Hepatocyte (in vitro differentiated cells): Measurements from ENCODE around the gene LRFN4. TPM values are rescaled to one million over a fixed set of nuclear protein-coding genes. Genes with fewer than 3 reads are reported as not detected.
A peak's percentile ranks its signal among the peaks of the same experiment; 100 is the strongest.

Source experiments
- DNase-seq: peaks from one replicate; pipeline ENCODE4 v3.0.0-alpha.2; 2016; ENCODE audit warnings: low spot score
- H2AFZ ChIP-seq: fragments of 200-600 bp; sonication (generic); 2 replicates; pipeline ENCODE4 v1.6.0; 2016; ENCODE audit warnings: antibody characterized with exemption, mild to moderate bottlenecking
- H3K27ac ChIP-seq: fragments of 200-600 bp; sonication (generic); 2 replicates; pipeline ENCODE4 v1.5.1; 2016; ENCODE audit warnings: mild to moderate bottlenecking
- H3K27me3 ChIP-seq: fragments of 200-600 bp; sonication (generic); 2 replicates; pipeline ENCODE4 v1.6.1; 2016
- H3K36me3 ChIP-seq: fragments of 200-600 bp; sonication (generic); replicated peaks from 2 replicates; pipeline ENCODE4 v1.5.1; 2016; ENCODE audit warnings: low read depth; ENCODE audit not compliant: insufficient read depth
- H3K4me1 ChIP-seq: fragments of 200-600 bp; sonication (generic); 2 replicates; pipeline ENCODE4 v1.5.1; 2016; ENCODE audit warnings: mild to moderate bottlenecking, moderate library complexity; ENCODE audit not compliant: insufficient read depth
- H3K4me2 ChIP-seq: fragments of 200-600 bp; sonication (generic); 2 replicates; pipeline ENCODE4 v1.6.0; 2016
- H3K4me3 ChIP-seq: fragments of 200-600 bp; sonication (generic); 2 replicates; pipeline ENCODE4 v1.5.1; 2016; ENCODE audit warnings: mild to moderate bottlenecking
- H3K79me2 ChIP-seq: fragments of 200-600 bp; sonication (generic); 2 replicates; pipeline ENCODE4 v1.6.0; 2017; ENCODE audit warnings: mild to moderate bottlenecking
- H3K9me2 ChIP-seq: fragments of 200-600 bp; sonication (generic); replicated peaks from 2 replicates; pipeline ENCODE4 v1.6.0; 2017; ENCODE audit warnings: mild to moderate bottlenecking; ENCODE audit not compliant: insufficient read depth
- H3K9me3 ChIP-seq: fragments of 200-600 bp; sonication (generic); 2 replicates; pipeline ENCODE4 v1.5.1; 2016; ENCODE audit warnings: low read depth, mild to moderate bottlenecking
- H4K20me1 ChIP-seq: fragments of 200-600 bp; sonication (generic); 2 replicates; pipeline ENCODE4 v1.6.0; 2016; ENCODE audit warnings: mild to moderate bottlenecking; ENCODE audit not compliant: insufficient read depth, poor library complexity, severe bottlenecking
- CTCF ChIP-seq: fragments of 200-600 bp; sonication (generic); IDR thresholded peaks from 2 replicates; pipeline ENCODE4 v1.5.1; 2016; ENCODE audit warnings: antibody characterized with exemption, mild to moderate bottlenecking; ENCODE audit not compliant: poor library complexity
- EZH2 ChIP-seq: fragments of 200-600 bp; sonication (generic); IDR thresholded peaks from 2 replicates; pipeline ENCODE4 v1.6.1; 2016; ENCODE audit warnings: antibody characterized with exemption, mild to moderate bottlenecking, borderline replicate concordance
- EZH2phosphoT487 ChIP-seq: fragments of 200-600 bp; sonication (generic); IDR thresholded peaks from one replicate; pipeline ENCODE4 v1.6.1; 2018; ENCODE audit warnings: antibody characterized with exemption, mild to moderate bottlenecking, low read depth, moderate library complexity; ENCODE audit not compliant: unreplicated experiment, severe bottlenecking
- WGBS: methylation state at CpG from one replicate; pipeline ENCODE4 v1.1.6; 2016; ENCODE audit warnings: low lambda C conversion rate; ENCODE audit errors: missing lambda C conversion rate; 5-methylcytosine and 5-hydroxymethylcytosine counted together
- polyA plus RNA-seq: library from polyadenylated mRNA; unstranded; fragments of >200 nt; fragmentation: Nextera tagmentation; extraction: Ambion mirVana; gene quantifications from 2 replicates; pipeline ENCODE4 v1.2.1, GENCODE V29; 2016
- total RNA-seq: library from RNA; depleted of rRNA; stranded (reverse); fragments of >200 nt; gene quantifications from 2 replicates; pipeline ENCODE4 v1.2.3, GENCODE V29; 2014

The LRFN4 gene
- total and polyA plus RNA-seq, 2 experiments from 2014 or later: 15.8 to 30.2 TPM

GRCh38 chr11:66841861-66842260, 15.0 kb upstream of the LRFN4 start:
- Histone ChIP-seq H2AFZ (no peak overlapping the region), H3K4me2 (peak overlapping the region; percentile 95), H3K4me3 (peak overlapping the region; percentile 97), H3K4me1 (peaks cover 16% of the 10 kb centered on the region), H3K9me3 (no peaks in the 10 kb centered on the region), H3K9me2 (no peaks in the 10 kb centered on the region), H3K36me3 (no peaks in the 10 kb centered on the region), H3K79me2 (peaks cover 37% of the 10 kb centered on the region), H4K20me1 (peaks cover 6% of the 10 kb centered on the region), H3K27ac (peak overlapping the region; percentile 99), H3K27me3 (no peaks in the 10 kb centered on the region)
- 89% methylated on average over 7 of the region's 7 CpGs for WGBS
- TF ChIP-seq EZH2phosphoT487: no peak
- TF ChIP-seq EZH2: no peak
- TF ChIP-seq CTCF: no peak
- DNase-seq: no peak

GRCh38 chr11:66842501-66842895, 14.4 kb upstream of the LRFN4 start:
- peak overlapping the region; percentile 89 for H2AFZ ChIP-seq
- H4K20me1 ChIP-seq: peaks cover 6% of the 10 kb centered on the region
- peak overlapping the region; percentile 97 for H3K4me3 ChIP-seq
- peak overlapping the region; percentile 99 for H3K27ac ChIP-seq
- H3K4me2 ChIP-seq: peak overlapping the region; percentile 95
- H3K9me2 ChIP-seq: no peaks in the 10 kb centered on the region
- H3K4me1 ChIP-seq: peaks cover 16% of the 10 kb centered on the region
- DNase-seq: no peak
- H3K36me3 ChIP-seq: no peaks in the 10 kb centered on the region
- H3K9me3 ChIP-seq: no peaks in the 10 kb centered on the region
- H3K79me2 ChIP-seq: peaks cover 37% of the 10 kb centered on the region
- no peaks in the 10 kb centered on the region for H3K27me3 ChIP-seq
- 6% methylated on average over 11 of the region's 11 CpGs for WGBS
- TF ChIP-seq CTCF (no peak), EZH2 (no peak)

GRCh38 chr11:66842896-66843775, 13.7 kb upstream of the LRFN4 start, which contains the start of gene RCE1:
TSS of gene RCE1 (plus strand) at chr11:66843441. CDS start at chr11:66843456, 15 bp downstream.
- under 1% methylated on average over 64 of the region's 98 CpGs for WGBS
- DNase-seq: peak; percentile 96
- Histone ChIP-seq H3K36me3 (no peaks in the 10 kb centered on the region), H3K4me2 (peak within 1 kb of the TSS; percentile 98), H3K4me3 (peak within 1 kb of the TSS; percentile 97), H2AFZ (peak within 1 kb of the TSS; percentile 89), H3K9me3 (no peaks in the 10 kb centered on the region), H3K27ac (peak within 1 kb of the TSS; percentile 99), H4K20me1 (peaks cover 6% of the 10 kb centered on the region), H3K27me3 (no peaks in the 10 kb centered on the region), H3K4me1 (peaks cover 16% of the 10 kb centered on the region), H3K79me2 (peaks cover 37% of the 10 kb centered on the region), H3K9me2 (no peaks in the 10 kb centered on the region)
- TF ChIP-seq CTCF (no peak), EZH2 (no peak), EZH2phosphoT487 (no peak)
